ENCODE results near the gene C1orf159. TPM values are rescaled to one million over a fixed set of nuclear protein-coding genes. Genes with fewer than 3 reads are reported as not detected.

Gene C1orf159
- polyA plus RNA-seq, 1 donor (not counting 4 experiments of a cell fraction or from before 2014, with no cell fraction given), result 6.1 TPM

- FAIRE-seq, result no peak
These were observed 3.5 kb upstream of the C1orf159 start for GRCh38 chr1:1119272-1119890.

GRCh38 chr1:1118876-1119220, 3.0 kb upstream of the C1orf159 start:
- FAIRE-seq, result no peak
- Histone ChIP-seq H3K36me3 (ENCODE audit: control insufficient read depth in 2 of 2, extremely low read depth in 1 of 2, insufficient read depth in 2 of 2, low read length in 2 of 2) (no peaks in the 10 kb centered on the region), H3K9ac (ENCODE audit: control insufficient read depth, extremely low read depth, insufficient read depth, low read length) (no peak overlapping the region), H2AFZ (ENCODE audit: control insufficient read depth, low read length) (no peak overlapping the region), H3K27ac (ENCODE audit: control insufficient read depth, insufficient read depth, low read length) (no peak overlapping the region), H3K27me3 (ENCODE audit: control insufficient read depth, extremely low read depth, insufficient read depth, low read length) (peaks cover 17% of the 10 kb centered on the region), H4K20me1 (ENCODE audit: control insufficient read depth, extremely low read depth, insufficient read depth, low read length) (no peaks in the 10 kb centered on the region), H3K4me3 (ENCODE audit: control insufficient read depth in 2 of 3, extremely low read depth in 1 of 3, insufficient read depth in 2 of 3, low read depth in 1 of 3, low read length in 3 of 3) (no peak overlapping the region), H3K9me1 (ENCODE audit: control insufficient read depth, extremely low read depth, insufficient read depth, low read length) (no peaks in the 10 kb centered on the region), H3K4me1 (ENCODE audit: control insufficient read depth, extremely low read depth, insufficient read depth, low read length) (peaks cover 5% of the 10 kb centered on the region), H3K79me2 (ENCODE audit: control insufficient read depth, insufficient read depth, low read length) (peaks cover 12% of the 10 kb centered on the region), H3K4me2 (ENCODE audit: control insufficient read depth, extremely low read depth, insufficient read depth, low read depth, low read length) (no peak overlapping the region), H3K9me3 (ENCODE audit: control insufficient read depth, low read depth, low read length) (no peaks in the 10 kb centered on the region)
- no peak for DNase-seq (ENCODE audit: low read depth, low spot score)
- dilution Hi-C loops (cut with MboI; ENCODE audit: extremely low pct_ligation_motif_present, low sequenced_read_pairs), result no loop called here
- TF ChIP-seq EZH2 (IDR thresholded peaks at IDR 0.05; ENCODE audit: low read length), result no peak
- no peak for TF ChIP-seq CTCF (optimal IDR thresholded peaks at IDR 0.05 in 1 of 3, IDR thresholded peaks at IDR 0.05 in 1 of 3, conservative IDR thresholded peaks at IDR 0.05 in 1 of 3; ENCODE audit: extremely low read depth in 1 of 3, insufficient read depth in 2 of 3, low read length in 3 of 3)

More at GRCh38 chr1:1119272-1119890, 3.5 kb upstream of the C1orf159 start:
- Histone ChIP-seq H4K20me1 (ENCODE audit: control insufficient read depth, extremely low read depth, insufficient read depth, low read length) (no peaks in the 10 kb centered on the region), H3K9me1 (ENCODE audit: control insufficient read depth, extremely low read depth, insufficient read depth, low read length) (no peaks in the 10 kb centered on the region), H3K4me1 (ENCODE audit: control insufficient read depth, extremely low read depth, insufficient read depth, low read length) (peaks cover 4% of the 10 kb centered on the region), H3K9ac (ENCODE audit: control insufficient read depth, extremely low read depth, insufficient read depth, low read length) (no peak overlapping the region), H3K4me2 (ENCODE audit: control insufficient read depth, extremely low read depth, insufficient read depth, low read depth, low read length) (no peak overlapping the region), H3K4me3 (ENCODE audit: control insufficient read depth in 2 of 3, extremely low read depth in 1 of 3, insufficient read depth in 2 of 3, low read depth in 1 of 3, low read length in 3 of 3) (no peak overlapping the region), H3K27ac (ENCODE audit: control insufficient read depth, insufficient read depth, low read length) (no peak overlapping the region), H3K9me3 (ENCODE audit: control insufficient read depth, low read depth, low read length) (no peaks in the 10 kb centered on the region), H2AFZ (ENCODE audit: control insufficient read depth, low read length) (no peak overlapping the region), H3K79me2 (ENCODE audit: control insufficient read depth, insufficient read depth, low read length) (peaks cover 8% of the 10 kb centered on the region), H3K27me3 (ENCODE audit: control insufficient read depth, extremely low read depth, insufficient read depth, low read length) (peaks cover 17% of the 10 kb centered on the region), H3K36me3 (ENCODE audit: control insufficient read depth in 2 of 2, extremely low read depth in 1 of 2, insufficient read depth in 2 of 2, low read length in 2 of 2) (no peaks in the 10 kb centered on the region)
- TF ChIP-seq EZH2 (IDR thresholded peaks at IDR 0.05; ENCODE audit: low read length) (no peak), CTCF (optimal IDR thresholded peaks at IDR 0.05 in 1 of 3, IDR thresholded peaks at IDR 0.05 in 1 of 3, conservative IDR thresholded peaks at IDR 0.05 in 1 of 3; ENCODE audit: extremely low read depth in 1 of 3, insufficient read depth in 2 of 3, low read length in 3 of 3) (no peak)
- DNase-seq (ENCODE audit: low read depth, low spot score), result no peak
- dilution Hi-C loops (cut with MboI; ENCODE audit: extremely low pct_ligation_motif_present, low sequenced_read_pairs), result no loop called here

Measured in keratinocyte (primary cell).